Body of pancreas (tissue), 4 donors: Measurements from ENCODE around the gene KLHL29. TPM values are rescaled to one million over a fixed set of nuclear protein-coding genes. Genes with fewer than 3 reads are reported as not detected.

ENCODE experiments used
- ATAC-seq: fragments of 150-250 bp; one replicate; pipeline ENCODE4 v1.9.1; 2016
- DNase-seq, 4 donors: peaks; one replicate each; pipeline ENCODE4 v3.0.0-alpha.2; 2019
- H3K27ac ChIP-seq, 4 donors: fragments of 200-600 bp; sonication (generic); 1 replicate in 3 of 4; 2 replicates in 1 of 4; pipeline versions ENCODE4 v1.5.1 to v1.6.1; 2016 to 2019; ENCODE audit warnings: mild to moderate bottlenecking in 1 of 4, mixed read lengths in 1 of 4, moderate library complexity in 1 of 4
- H3K27me3 ChIP-seq, 2 donors: fragments of 200-600 bp; sonication (generic); one replicate each; pipeline ENCODE4 v1.6.0; 2016; ENCODE audit warnings: mild to moderate bottlenecking in 1 of 2
- H3K36me3 ChIP-seq, 2 donors: fragments of 200-600 bp; sonication (generic); replicated peaks in 1 of 2; 2 replicates each; pipeline ENCODE4 v1.5.1; 2016; ENCODE audit warnings: low read depth in 2 of 2; ENCODE audit not compliant: insufficient read depth in 1 of 2
- H3K4me1 ChIP-seq: fragments of 200-600 bp; sonication (generic); one replicate; pipeline ENCODE4 v1.6.0; 2016
- H3K4me3 ChIP-seq, 2 donors: fragments of 200-600 bp; sonication (generic); 1 replicate in 1 of 2; 2 replicates in 1 of 2; pipeline ENCODE4 v1.5.1; 2016 to 2019
- H3K9me3 ChIP-seq, 3 donors: fragments of 200-600 bp; sonication (generic); 1 replicate in 2 of 3; 2 replicates in 1 of 3; pipeline ENCODE4 v1.5.1; 2016
- POLR2A ChIP-seq, 3 donors: fragments of 450-650 bp; IDR thresholded peaks; one replicate each; pipeline ENCODE4 v1.6.1; 2016; ENCODE audit warnings: antibody characterized with exemption in 3 of 3, mild to moderate bottlenecking in 2 of 3
- WGBS, 2 donors: methylation state at CpG; one replicate each; pipeline ENCODE4 v1.1.5; 2017; 5-methylcytosine and 5-hydroxymethylcytosine counted together
- intact Hi-C: fragments of 100-400 bp; cut with DNase I; formaldehyde crosslinking; loops from one replicate; pipeline ENCODE4 v1.15.1; 2023
- total RNA-seq, 2 donors: library from RNA; depleted of rRNA; stranded (reverse); fragments of >200 nt; gene quantifications; one replicate each; pipeline ENCODE4 v1.1.0, GENCODE V29; 2016
- TF ChIP-seq, protein P1 (sequence below), 7 experiments: fragments of 450-650 bp in 4 of 7; fragments of 200-600 bp in 3 of 7; sonication (generic) in 3 of 7; IDR thresholded peaks; one replicate each; pipeline ENCODE4 v1.5.1; 2016 to 2019; ENCODE audit warnings: antibody characterized with exemption in 7 of 7

KLHL29 gene
- total RNA-seq, 2 donors from 2014 or later: 4.0 to 4.4 TPM

DNA sequence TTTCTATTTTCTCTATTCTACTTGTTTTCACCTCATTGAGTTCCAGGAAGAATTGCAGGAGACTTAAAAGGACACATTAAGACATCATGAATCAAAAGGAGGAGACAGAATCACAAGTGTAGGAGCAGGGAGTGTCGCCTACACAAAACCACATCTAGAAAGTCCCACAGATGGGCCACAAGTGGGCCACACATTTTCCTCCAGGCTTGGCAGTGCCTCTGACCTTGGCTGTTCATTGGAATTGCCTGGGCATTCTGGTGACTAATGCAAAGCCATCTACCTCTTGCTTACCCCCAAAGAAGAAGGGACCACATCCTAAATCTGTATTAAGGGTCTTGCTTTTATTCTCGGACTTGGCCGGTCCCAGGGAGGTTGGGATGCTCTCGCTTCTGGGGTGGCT, 103.6 kb downstream of the KLHL29 start:
- DNase-seq: no peak
- Histone ChIP-seq H3K4me1 (peaks cover 26% of the 10 kb centered on the region), H3K27me3 (no peaks in the 10 kb centered on the region), H3K27ac (no peak overlapping the region), H3K4me3 (no peak overlapping the region), H3K9me3 (no peaks in the 10 kb centered on the region), H3K36me3 (no peaks in the 10 kb centered on the region)
- 73 to 75% methylated on average over 4 of the region's 4 CpGs for WGBS, 2 donors
- intact Hi-C loops: no loop called here
- TF ChIP-seq POLR2A (IDR thresholded peaks at IDR 0.05): no peak
- TF ChIP-seq, protein P1, sequence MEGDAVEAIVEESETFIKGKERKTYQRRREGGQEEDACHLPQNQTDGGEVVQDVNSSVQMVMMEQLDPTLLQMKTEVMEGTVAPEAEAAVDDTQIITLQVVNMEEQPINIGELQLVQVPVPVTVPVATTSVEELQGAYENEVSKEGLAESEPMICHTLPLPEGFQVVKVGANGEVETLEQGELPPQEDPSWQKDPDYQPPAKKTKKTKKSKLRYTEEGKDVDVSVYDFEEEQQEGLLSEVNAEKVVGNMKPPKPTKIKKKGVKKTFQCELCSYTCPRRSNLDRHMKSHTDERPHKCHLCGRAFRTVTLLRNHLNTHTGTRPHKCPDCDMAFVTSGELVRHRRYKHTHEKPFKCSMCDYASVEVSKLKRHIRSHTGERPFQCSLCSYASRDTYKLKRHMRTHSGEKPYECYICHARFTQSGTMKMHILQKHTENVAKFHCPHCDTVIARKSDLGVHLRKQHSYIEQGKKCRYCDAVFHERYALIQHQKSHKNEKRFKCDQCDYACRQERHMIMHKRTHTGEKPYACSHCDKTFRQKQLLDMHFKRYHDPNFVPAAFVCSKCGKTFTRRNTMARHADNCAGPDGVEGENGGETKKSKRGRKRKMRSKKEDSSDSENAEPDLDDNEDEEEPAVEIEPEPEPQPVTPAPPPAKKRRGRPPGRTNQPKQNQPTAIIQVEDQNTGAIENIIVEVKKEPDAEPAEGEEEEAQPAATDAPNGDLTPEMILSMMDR (IDR thresholded peaks at IDR 0.05): no peak
- ATAC-seq: no peak

DNA sequence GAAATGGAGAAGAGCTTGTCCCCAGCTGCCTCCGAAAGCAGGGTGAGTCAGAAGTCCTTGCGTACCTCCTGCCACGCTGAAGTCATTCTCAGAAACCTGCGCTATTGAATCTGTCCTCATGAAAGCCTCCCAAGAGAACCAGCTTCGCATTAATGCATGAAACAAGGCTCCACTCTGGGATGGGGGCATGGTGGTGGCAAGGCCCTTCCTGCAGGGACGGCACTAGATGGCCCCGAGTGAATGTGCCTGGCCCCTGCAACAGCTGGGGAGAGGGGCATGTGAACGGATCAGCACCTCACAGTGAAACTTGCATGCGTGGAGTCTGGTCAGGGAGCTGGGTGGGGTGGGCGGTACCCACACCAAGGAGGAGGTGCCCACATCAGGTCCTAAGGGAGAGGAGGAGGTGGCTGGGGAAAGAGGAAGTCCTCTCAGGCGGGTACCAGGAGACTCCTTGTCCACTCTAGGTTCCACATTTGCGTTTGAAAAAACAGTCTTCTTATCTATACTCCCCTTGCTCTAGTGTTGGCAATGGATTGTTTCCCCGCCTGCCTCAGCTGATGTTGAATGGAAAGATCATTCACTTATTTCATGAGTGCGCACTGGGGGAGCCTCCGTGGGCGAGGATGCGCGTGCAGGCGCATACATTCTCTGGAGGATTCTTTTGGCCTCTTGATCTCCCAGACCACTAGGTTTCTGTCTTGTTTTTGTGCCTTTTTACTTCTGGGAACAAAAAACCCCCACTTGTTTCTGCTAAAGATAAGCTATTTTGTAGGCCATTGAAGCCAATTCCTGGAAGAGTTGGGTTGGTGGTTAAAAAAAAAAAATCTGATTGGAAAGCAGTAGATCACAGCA, 104.7 kb downstream of the KLHL29 start:
- Histone ChIP-seq H3K4me1 (peaks cover 17% of the 10 kb centered on the region), H3K27ac (no peak overlapping the region), H3K36me3 (no peaks in the 10 kb centered on the region), H3K9me3 (no peaks in the 10 kb centered on the region), H3K27me3 (no peaks in the 10 kb centered on the region), H3K4me3 (no peak overlapping the region)
- no peak for DNase-seq
- no peak for TF ChIP-seq POLR2A (IDR thresholded peaks at IDR 0.05)
- TF ChIP-seq, protein P1 (IDR thresholded peaks at IDR 0.05): no peak
- intact Hi-C loops: no loop called here
- WGBS, 2 donors: 73 to 83% methylated on average over 19 of the region's 19 CpGs
- ATAC-seq: no peak

- Histone ChIP-seq H3K9me3 (no peaks in the 10 kb centered on the region), H3K27ac (no peak overlapping the region), H3K36me3 (no peaks in the 10 kb centered on the region), H3K27me3 (no peaks in the 10 kb centered on the region), H3K4me3 (no peak overlapping the region), H3K4me1 (peaks cover 4% of the 10 kb centered on the region)
- ATAC-seq (no peak), DNase-seq (no peak)
- TF ChIP-seq, protein P1 (IDR thresholded peaks at IDR 0.05): no peak
- no peak for TF ChIP-seq POLR2A (IDR thresholded peaks at IDR 0.05)
- 75 to 79% methylated on average over 12 of the region's 12 CpGs for WGBS, 2 donors
- intact Hi-C loops: no loop called here
These were observed 106.8 kb downstream of the KLHL29 start for GRCh38 chr2:23491591-23492336.

GRCh38 chr2:23492337-23492675, 107.3 kb downstream of the KLHL29 start:
- ATAC-seq (no peak), DNase-seq (no peak)
- no peaks in the 10 kb centered on the region for H3K4me1 ChIP-seq
- no peak overlapping the region for H3K4me3 ChIP-seq
- H3K27me3 ChIP-seq: no peaks in the 10 kb centered on the region
- no peak overlapping the region for H3K27ac ChIP-seq
- intact Hi-C loops: no loop called here
- H3K36me3 ChIP-seq: no peaks in the 10 kb centered on the region
- H3K9me3 ChIP-seq: no peaks in the 10 kb centered on the region
- TF ChIP-seq POLR2A (IDR thresholded peaks at IDR 0.05): no peak
- TF ChIP-seq, protein P1 (IDR thresholded peaks at IDR 0.05): no peak
- WGBS, 2 donors: 73 to 75% methylated on average over 3 to 5 of the region's 5 CpGs
